ENCODE data around the gene ABLIM2. TPM values are rescaled to one million over a fixed set of nuclear protein-coding genes. Genes with fewer than 3 reads are reported as not detected.

The ABLIM2 gene
- total RNA-seq, 1 experiment from 2014 or later, result 1.0 TPM

DNA sequence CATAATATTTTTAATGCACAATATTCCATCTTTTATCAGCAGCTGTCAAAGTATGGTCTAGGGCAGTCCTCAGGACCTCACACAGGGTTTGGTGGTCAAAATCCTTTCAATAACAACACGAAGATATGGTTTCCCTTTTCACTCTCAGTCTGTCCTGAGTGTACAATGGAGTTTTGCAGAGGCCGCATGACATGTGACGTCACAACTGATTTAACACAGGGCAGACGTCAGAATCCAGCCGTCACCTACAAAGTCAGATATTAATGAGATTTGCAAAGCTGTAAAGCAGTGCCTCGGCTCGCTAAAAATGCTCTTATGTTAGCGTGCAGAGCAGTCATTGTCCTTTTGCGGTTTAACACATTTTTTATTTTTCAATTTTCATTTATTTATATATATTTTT is 12.5 kb downstream of the ABLIM2 start:
- Histone ChIP-seq H4K5ac (ENCODE audit: insufficient read length, low read depth, low read length) (no peak overlapping the region), H3K4ac (ENCODE audit: low read depth, low read length) (no peak overlapping the region), H2BK12ac (ENCODE audit: insufficient read length, low read depth, low read length) (no peak overlapping the region), H3K9ac (ENCODE audit: extremely low read depth, insufficient read length, low read length) (no peak overlapping the region), H3K4me2 (ENCODE audit: insufficient read depth, insufficient read length, low read length) (no peak overlapping the region), H3K23me2 (ENCODE audit: insufficient read length, low read depth, low read length, poor library complexity, severe bottlenecking) (no peaks in the 10 kb centered on the region), H4K91ac (ENCODE audit: insufficient read length, low read depth, low read length) (no peak overlapping the region), H2BK120ac (ENCODE audit: low read depth, low read length, poor library complexity, severe bottlenecking) (no peak overlapping the region), H2BK20ac (ENCODE audit: low read depth, low read length, poor library complexity, severe bottlenecking) (no peak overlapping the region), H3K27me3 (ENCODE audit: insufficient read depth, low read length) (no peaks in the 10 kb centered on the region), H3K27ac (ENCODE audit: insufficient read length, low read depth, low read length) (no peak overlapping the region), H3K23ac (ENCODE audit: insufficient read length, low read depth, low read length) (no peak overlapping the region), H3K18ac (ENCODE audit: insufficient read length, low read depth, low read length) (no peak overlapping the region), H3K4me1 (ENCODE audit: insufficient read depth, low read length) (no peaks in the 10 kb centered on the region; the same call in 1 of the 2 replicates), H3K14ac (ENCODE audit: insufficient read depth, low read length) (no peak overlapping the region), H4K20me1 (ENCODE audit: control insufficient read depth, insufficient read depth, insufficient read length) (no peaks in the 10 kb centered on the region), H3K79me2 (ENCODE audit: insufficient read depth, low read length) (no peaks in the 10 kb centered on the region), H2AFZ (ENCODE audit: low read length) (no peak overlapping the region), H3K9me3 (ENCODE audit: control insufficient read depth, low read depth, low read length) (no peaks in the 10 kb centered on the region), H3K79me1 (ENCODE audit: insufficient read depth, low read depth, low read length, poor library complexity, severe bottlenecking) (no peaks in the 10 kb centered on the region), H2AK5ac (ENCODE audit: insufficient read length, low read length) (no peak overlapping the region), H2BK5ac (ENCODE audit: insufficient read length, low read length) (no peak overlapping the region), H3K56ac (ENCODE audit: insufficient read length, low read depth, low read length) (no peak overlapping the region), H3T11ph (ENCODE audit: low read length) (no peak overlapping the region), H4K8ac (replicated peaks; ENCODE audit: insufficient read length, low read depth, low read length) (no peak overlapping the region), H2BK15ac (ENCODE audit: low read depth, low read length) (no peak overlapping the region)
- H3K4me3 Mint-ChIP-seq, result no peak overlapping the region
- H3K9me3 Mint-ChIP-seq, result peaks cover 0 to 1% of the 10 kb centered on the region in 2 experiments; a peak in 1 of 5 replicates
- TF ChIP-seq CTCF (conservative IDR thresholded peaks at IDR 0.05), result no peak
- WGBS (ENCODE audit: extremely low coverage, insufficient read length, low lambda C conversion rate), result no CpG with 5 or more reads among the region's 9 CpGs
- no peaks in the 10 kb centered on the region; a peak in 1 of 7 replicates for H3K36me3 Mint-ChIP-seq (ENCODE audit: insufficient read depth in 1 of 3, low read depth in 3 of 3)
- peaks cover 2% of the 10 kb centered on the region for H3K27me3 Mint-ChIP-seq (ENCODE audit: low read depth)
- H3K4me1 Mint-ChIP-seq, result peaks cover 24 to 38% of the 10 kb centered on the region in 2 experiments
- H3K27ac Mint-ChIP-seq, result no peak overlapping the region
- no peak for DNase-seq
